Measurements from ENCODE around the gene DPM1. TPM values are rescaled to one million over a fixed set of nuclear protein-coding genes. Genes with fewer than 3 reads are reported as not detected.

The DPM1 gene
- total RNA-seq, 1 donor from 2014 or later, result 80.0 TPM

GRCh38 chr20:50900261-50900660 is 58.1 kb downstream of the DPM1 start:
- DNase-seq (ENCODE audit: low read depth), result no peak

- no peak for DNase-seq (ENCODE audit: low read depth)
Observed at GRCh38 chr20:50898475-50898874, 59.9 kb downstream of the DPM1 start.

GRCh38 chr20:50895111-50895830 is 63.1 kb downstream of the DPM1 start:
- no peak for DNase-seq (ENCODE audit: low read depth)

GRCh38 chr20:50893620-50894019 is 64.7 kb downstream of the DPM1 start:
- DNase-seq (ENCODE audit: low read depth), result no peak

GRCh38 chr20:50892394-50892793 is 65.9 kb downstream of the DPM1 start:
- DNase-seq (ENCODE audit: low read depth), result no peak

GRCh38 chr20:50891138-50891537 is 67.2 kb downstream of the DPM1 start:
- DNase-seq (ENCODE audit: low read depth), result no peak

- no peak for DNase-seq (ENCODE audit: low read depth)
Observed at GRCh38 chr20:50887576-50887975, 70.8 kb downstream of the DPM1 start.

- no peak for DNase-seq (ENCODE audit: low read depth)
Observed at GRCh38 chr20:50886184-50886790, 72.0 kb downstream of the DPM1 start.

- DNase-seq (ENCODE audit: low read depth), result no peak
Observed at GRCh38 chr20:50885781-50886180, 72.6 kb downstream of the DPM1 start.

GRCh38 chr20:50885068-50885467 is 73.3 kb downstream of the DPM1 start:
- DNase-seq (ENCODE audit: low read depth), result no peak

Other genes with a start within 250 kb of the DPM1 start
- 0.19 and 0.47 TPM in 2 replicates for gene PARD6B, start 227.0 kb downstream of the DPM1 start, total RNA-seq
- gene BCAS4, start 163.5 kb downstream of the DPM1 start, total RNA-seq, result 4.1 and 5.6 TPM in 2 replicates
- gene ADNP, start 27.1 kb downstream of the DPM1 start, total RNA-seq, result 17.5 and 22.5 TPM in 2 replicates
- gene MOCS3, start 286 bp upstream of the DPM1 start, total RNA-seq, result 7.9 and 8.3 TPM in 2 replicates
- gene KCNG1, start 64.6 kb upstream of the DPM1 start, total RNA-seq, result 0.42 and 0.48 TPM in 2 replicates

Data from myocyte (in vitro differentiated cells).